Neural cell (in vitro differentiated cells): ENCODE results near the gene PAX1. TPM values are rescaled to one million over a fixed set of nuclear protein-coding genes. Genes with fewer than 3 reads are reported as not detected.

Source experiments
- H2AFZ ChIP-seq: fragments of 200-600, 300-800 bp; sonication (generic), shearing (Covaris generic); 2 replicates; pipeline ENCODE4 v1.6.0; 2014; ENCODE audit warnings: low read depth, mild to moderate bottlenecking, antibody characterized with exemption, low read length, moderate library complexity
- H3F3A ChIP-seq: fragments of 200-600 bp; shearing (Covaris generic); 2 replicates; pipeline ENCODE4 v1.6.1; 2016; ENCODE audit warnings: mild to moderate bottlenecking, moderate library complexity, mixed read lengths, antibody characterized with exemption, low read length; ENCODE audit not compliant: insufficient read depth, poor library complexity, severe bottlenecking
- H3K27ac ChIP-seq: fragments of 200-600, 300-800 bp; sonication (generic), shearing (Covaris generic); 2 replicates; pipeline ENCODE4 v1.5.1; 2014; ENCODE audit warnings: mild to moderate bottlenecking, low read length, moderate library complexity
- H3K27me3 ChIP-seq: fragments of 300-800, 200-600 bp; sonication (generic), shearing (Covaris generic); 2 replicates; pipeline ENCODE4 v1.6.0; 2014; ENCODE audit warnings: mild to moderate bottlenecking, low read depth, low read length, moderate library complexity; ENCODE audit not compliant: insufficient read depth
- H3K36me3 ChIP-seq: fragments of 300-800, 200-600 bp; sonication (generic), shearing (Covaris generic); 2 replicates; pipeline ENCODE4 v1.5.1; 2014; ENCODE audit warnings: mild to moderate bottlenecking, antibody characterized with exemption, low read length, moderate library complexity; ENCODE audit not compliant: insufficient read depth
- H3K4me2 ChIP-seq: fragments of 300-800, 200-600 bp; sonication (generic), shearing (Covaris generic); 2 replicates; pipeline ENCODE4 v1.6.0; 2014; ENCODE audit warnings: mild to moderate bottlenecking, low read length
- H3K4me3 ChIP-seq: fragments of 300-800, 200-600 bp; sonication (generic), shearing (Covaris generic); 2 replicates; pipeline ENCODE4 v1.5.1; 2014; ENCODE audit warnings: mild to moderate bottlenecking, low read length, moderate library complexity
- H3K79me2 ChIP-seq: fragments of 200-600 bp; shearing (Covaris generic); replicated peaks from 2 replicates; pipeline ENCODE4 v1.6.0; 2014; ENCODE audit warnings: mild to moderate bottlenecking, low read length, moderate library complexity; ENCODE audit not compliant: insufficient read depth
- H3K9ac ChIP-seq: fragments of 300-800, 200-600 bp; sonication (generic), shearing (Covaris generic); 2 replicates; pipeline ENCODE4 v1.6.1; 2016; ENCODE audit warnings: mild to moderate bottlenecking, low read length, mixed read lengths
- H3K9me2 ChIP-seq: fragments of 200-600 bp; shearing (Covaris generic); 2 replicates; pipeline ENCODE4 v1.6.1; 2016; ENCODE audit warnings: mild to moderate bottlenecking, low read length, mixed read lengths; ENCODE audit not compliant: insufficient read depth
- H3K9me3 ChIP-seq: fragments of 200-600, 300-800 bp; sonication (generic), shearing (Covaris generic); 2 replicates; pipeline ENCODE4 v1.6.1; 2016; ENCODE audit warnings: mild to moderate bottlenecking, mixed run types, low read length, moderate library complexity, mixed read lengths
- H4K20me1 ChIP-seq: fragments of 200-600 bp; shearing (Covaris generic); 2 replicates; pipeline ENCODE4 v1.6.1; 2016; ENCODE audit warnings: mild to moderate bottlenecking, mixed run types; ENCODE audit not compliant: insufficient read depth
- EP300 ChIP-seq: fragments of 450-650 bp; conservative IDR thresholded peaks from 2 replicates; pipeline ENCODE4 v1.6.1; 2014; ENCODE audit warnings: antibody characterized with exemption, mild to moderate bottlenecking, moderate library complexity; ENCODE audit not compliant: poor library complexity, severe bottlenecking
- EZH2 ChIP-seq: fragments of 200-600, 300-800 bp; shearing (Covaris generic), sonication (generic); IDR thresholded peaks from 2 replicates; pipeline ENCODE4 v1.6.1; 2014; ENCODE audit warnings: antibody characterized with exemption, low read length, borderline replicate concordance, mild to moderate bottlenecking; ENCODE audit not compliant: insufficient read depth, poor library complexity, severe bottlenecking
- MXI1 ChIP-seq: fragments of 450-650 bp; conservative IDR thresholded peaks from 2 replicates; pipeline ENCODE4 v1.6.1; 2014; ENCODE audit warnings: antibody characterized with exemption, mild to moderate bottlenecking; ENCODE audit not compliant: poor library complexity, severe bottlenecking
- POLR2AphosphoS5 ChIP-seq: IDR thresholded peaks from 2 replicates; pipeline ENCODE4 v1.6.1; 2012
- RAD21 ChIP-seq: fragments of 450-650 bp; conservative IDR thresholded peaks from 2 replicates; pipeline ENCODE4 v1.6.1; 2014; ENCODE audit warnings: antibody characterized with exemption, mild to moderate bottlenecking, moderate library complexity
- SMC3 ChIP-seq: fragments of 450-650 bp; conservative IDR thresholded peaks from 2 replicates; pipeline ENCODE4 v1.6.1; 2014; ENCODE audit warnings: antibody characterized with exemption, mild to moderate bottlenecking, moderate library complexity; ENCODE audit not compliant: poor library complexity
- TAF1 ChIP-seq: IDR thresholded peaks from 2 replicates; pipeline ENCODE4 v1.6.1; 2012; ENCODE audit warnings: low read depth
- polyA plus RNA-seq: library from polyadenylated mRNA; depleted of rRNA; stranded (reverse); fragments of >200 nt; gene quantifications from 2 replicates; pipeline ENCODE4 v1.2.3, GENCODE V29; 2014
- TF ChIP-seq, protein P1 (sequence below): fragments of 450-650 bp; IDR thresholded peaks from 2 replicates; pipeline ENCODE4 v1.5.1; 2014; ENCODE audit warnings: antibody characterized with exemption, mild to moderate bottlenecking, moderate library complexity; ENCODE audit not compliant: poor library complexity, severe bottlenecking
- TF ChIP-seq, protein P2 (sequence below): IDR thresholded peaks from 2 replicates; pipeline ENCODE4 v1.6.1; 2012; ENCODE audit warnings: borderline replicate concordance

PAX1 gene
- polyA plus RNA-seq, 1 donor from 2014 or later = not detected

DNA sequence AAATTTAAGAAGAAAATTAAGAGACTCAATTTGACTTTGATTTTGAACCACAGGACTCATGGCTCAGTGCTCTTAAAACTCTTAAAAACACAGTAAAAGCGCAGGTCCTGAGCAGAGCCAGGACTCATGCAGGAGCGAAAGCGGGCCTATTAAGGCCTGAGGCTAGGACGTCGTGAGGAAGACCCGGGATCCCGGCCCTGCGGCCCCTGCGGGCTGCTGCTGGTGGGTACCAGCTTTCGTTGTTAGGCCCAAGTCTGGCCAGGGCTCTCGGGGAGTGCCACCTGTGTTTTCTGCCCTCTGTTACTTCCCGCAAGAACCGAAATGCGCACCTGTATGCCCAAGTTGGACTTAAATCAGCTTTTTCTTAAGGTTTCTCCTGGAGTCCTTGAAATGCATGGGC lies 3.4 kb upstream of the PAX1 start:
- no peaks in the 10 kb centered on the region for H3K36me3 ChIP-seq
- H3K9ac ChIP-seq = no peak overlapping the region
- no peaks in the 10 kb centered on the region for H3K9me2 ChIP-seq
- H3K4me3 ChIP-seq = no peak overlapping the region
- H3K27me3 ChIP-seq = peaks cover 100% of the 10 kb centered on the region
- H3K9me3 ChIP-seq = no peaks in the 10 kb centered on the region
- no peak overlapping the region for H3K4me2 ChIP-seq
- H4K20me1 ChIP-seq = no peaks in the 10 kb centered on the region
- no peak overlapping the region for H2AFZ ChIP-seq
- TF ChIP-seq TAF1 (no peak), POLR2AphosphoS5 (no peak), EZH2 (no peak), SMC3 (no peak), RAD21 (no peak), MXI1 (no peak), EP300 (no peak)
- TF ChIP-seq, protein P1, sequence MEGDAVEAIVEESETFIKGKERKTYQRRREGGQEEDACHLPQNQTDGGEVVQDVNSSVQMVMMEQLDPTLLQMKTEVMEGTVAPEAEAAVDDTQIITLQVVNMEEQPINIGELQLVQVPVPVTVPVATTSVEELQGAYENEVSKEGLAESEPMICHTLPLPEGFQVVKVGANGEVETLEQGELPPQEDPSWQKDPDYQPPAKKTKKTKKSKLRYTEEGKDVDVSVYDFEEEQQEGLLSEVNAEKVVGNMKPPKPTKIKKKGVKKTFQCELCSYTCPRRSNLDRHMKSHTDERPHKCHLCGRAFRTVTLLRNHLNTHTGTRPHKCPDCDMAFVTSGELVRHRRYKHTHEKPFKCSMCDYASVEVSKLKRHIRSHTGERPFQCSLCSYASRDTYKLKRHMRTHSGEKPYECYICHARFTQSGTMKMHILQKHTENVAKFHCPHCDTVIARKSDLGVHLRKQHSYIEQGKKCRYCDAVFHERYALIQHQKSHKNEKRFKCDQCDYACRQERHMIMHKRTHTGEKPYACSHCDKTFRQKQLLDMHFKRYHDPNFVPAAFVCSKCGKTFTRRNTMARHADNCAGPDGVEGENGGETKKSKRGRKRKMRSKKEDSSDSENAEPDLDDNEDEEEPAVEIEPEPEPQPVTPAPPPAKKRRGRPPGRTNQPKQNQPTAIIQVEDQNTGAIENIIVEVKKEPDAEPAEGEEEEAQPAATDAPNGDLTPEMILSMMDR = no peak
- TF ChIP-seq, protein P2, sequence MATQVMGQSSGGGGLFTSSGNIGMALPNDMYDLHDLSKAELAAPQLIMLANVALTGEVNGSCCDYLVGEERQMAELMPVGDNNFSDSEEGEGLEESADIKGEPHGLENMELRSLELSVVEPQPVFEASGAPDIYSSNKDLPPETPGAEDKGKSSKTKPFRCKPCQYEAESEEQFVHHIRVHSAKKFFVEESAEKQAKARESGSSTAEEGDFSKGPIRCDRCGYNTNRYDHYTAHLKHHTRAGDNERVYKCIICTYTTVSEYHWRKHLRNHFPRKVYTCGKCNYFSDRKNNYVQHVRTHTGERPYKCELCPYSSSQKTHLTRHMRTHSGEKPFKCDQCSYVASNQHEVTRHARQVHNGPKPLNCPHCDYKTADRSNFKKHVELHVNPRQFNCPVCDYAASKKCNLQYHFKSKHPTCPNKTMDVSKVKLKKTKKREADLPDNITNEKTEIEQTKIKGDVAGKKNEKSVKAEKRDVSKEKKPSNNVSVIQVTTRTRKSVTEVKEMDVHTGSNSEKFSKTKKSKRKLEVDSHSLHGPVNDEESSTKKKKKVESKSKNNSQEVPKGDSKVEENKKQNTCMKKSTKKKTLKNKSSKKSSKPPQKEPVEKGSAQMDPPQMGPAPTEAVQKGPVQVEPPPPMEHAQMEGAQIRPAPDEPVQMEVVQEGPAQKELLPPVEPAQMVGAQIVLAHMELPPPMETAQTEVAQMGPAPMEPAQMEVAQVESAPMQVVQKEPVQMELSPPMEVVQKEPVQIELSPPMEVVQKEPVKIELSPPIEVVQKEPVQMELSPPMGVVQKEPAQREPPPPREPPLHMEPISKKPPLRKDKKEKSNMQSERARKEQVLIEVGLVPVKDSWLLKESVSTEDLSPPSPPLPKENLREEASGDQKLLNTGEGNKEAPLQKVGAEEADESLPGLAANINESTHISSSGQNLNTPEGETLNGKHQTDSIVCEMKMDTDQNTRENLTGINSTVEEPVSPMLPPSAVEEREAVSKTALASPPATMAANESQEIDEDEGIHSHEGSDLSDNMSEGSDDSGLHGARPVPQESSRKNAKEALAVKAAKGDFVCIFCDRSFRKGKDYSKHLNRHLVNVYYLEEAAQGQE = no peak
- no peaks in the 10 kb centered on the region for H3F3A ChIP-seq
- no peaks in the 10 kb centered on the region for H3K79me2 ChIP-seq
- H3K27ac ChIP-seq = no peak overlapping the region

DNA sequence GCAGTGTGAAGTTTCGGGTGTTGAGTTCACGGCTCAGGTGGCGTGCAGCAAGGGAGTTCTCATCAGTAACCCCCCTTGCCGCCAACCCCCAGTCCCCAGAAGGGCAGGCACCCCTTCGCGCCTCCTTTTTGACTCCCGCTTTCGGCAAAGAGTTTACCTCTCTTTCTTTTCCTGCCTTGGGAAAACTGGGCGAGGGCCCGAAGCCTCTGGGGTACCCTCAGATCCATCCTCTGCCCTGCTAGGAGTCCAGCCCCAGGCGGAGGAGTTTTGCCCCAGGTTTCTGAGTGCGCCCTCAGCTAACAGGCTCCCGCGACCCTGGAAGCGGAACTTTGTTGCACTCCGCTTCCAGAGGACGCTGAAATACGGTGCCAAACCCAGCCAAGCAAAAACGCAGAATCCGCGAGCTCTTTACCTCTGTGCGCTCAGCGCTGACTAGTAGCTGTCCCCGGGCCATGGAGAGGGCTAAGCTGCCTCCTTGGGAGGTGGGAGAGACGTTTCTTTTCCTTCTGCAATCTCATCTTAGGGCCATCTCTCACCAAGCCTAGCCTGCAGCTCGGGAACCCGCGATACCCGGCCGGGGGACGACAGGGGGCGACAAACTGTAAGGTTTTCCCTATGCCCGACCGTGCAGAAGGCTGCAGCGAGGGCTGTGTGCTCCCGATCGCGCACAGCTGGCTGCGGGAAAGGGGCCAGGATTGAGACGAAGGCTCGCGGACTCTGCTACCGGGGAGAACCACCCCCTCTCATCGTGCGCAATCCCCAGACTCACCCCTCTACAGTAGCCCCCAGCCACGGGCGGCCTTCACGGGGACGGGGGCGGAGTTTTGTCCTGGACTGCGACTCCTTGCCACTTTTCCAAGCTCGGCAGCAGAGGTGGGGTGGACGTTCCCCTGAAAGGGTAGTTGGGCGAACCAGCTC lies 2.7 kb upstream of the PAX1 start:
- Histone ChIP-seq H3F3A (no peaks in the 10 kb centered on the region), H3K36me3 (no peaks in the 10 kb centered on the region), H3K9me3 (no peaks in the 10 kb centered on the region), H3K4me3 (peak overlapping the region; percentile 59), H4K20me1 (no peaks in the 10 kb centered on the region), H3K4me2 (peak overlapping the region; percentile 33), H3K79me2 (no peaks in the 10 kb centered on the region), H2AFZ (no peak overlapping the region), H3K27ac (no peak overlapping the region), H3K27me3 (peaks cover 100% of the 10 kb centered on the region), H3K9ac (no peak overlapping the region), H3K9me2 (no peaks in the 10 kb centered on the region)
- TF ChIP-seq MXI1 (no peak), EP300 (no peak), POLR2AphosphoS5 (peak; percentile 21), RAD21 (peak; percentile 78), TAF1 (no peak), SMC3 (peak; percentile 76), EZH2 (peak; percentile 54)
- TF ChIP-seq, protein P2 = no peak
- TF ChIP-seq, protein P1 = peak; percentile 88
